Hematopoietic multipotent progenitor cell treated with erythropoietin and hydrocortisone succinate and interleukin-3 and kit ligand, for 4 days (in vitro differentiated cells): ENCODE results near the gene ZNF608.
A peak's percentile ranks its signal among the peaks of the same experiment; 100 is the strongest.

Source experiments
- DNase-seq: peaks from one replicate; pipeline ENCODE4 v3.0.0-alpha.2; 2015

The ZNF608 gene, protein sequence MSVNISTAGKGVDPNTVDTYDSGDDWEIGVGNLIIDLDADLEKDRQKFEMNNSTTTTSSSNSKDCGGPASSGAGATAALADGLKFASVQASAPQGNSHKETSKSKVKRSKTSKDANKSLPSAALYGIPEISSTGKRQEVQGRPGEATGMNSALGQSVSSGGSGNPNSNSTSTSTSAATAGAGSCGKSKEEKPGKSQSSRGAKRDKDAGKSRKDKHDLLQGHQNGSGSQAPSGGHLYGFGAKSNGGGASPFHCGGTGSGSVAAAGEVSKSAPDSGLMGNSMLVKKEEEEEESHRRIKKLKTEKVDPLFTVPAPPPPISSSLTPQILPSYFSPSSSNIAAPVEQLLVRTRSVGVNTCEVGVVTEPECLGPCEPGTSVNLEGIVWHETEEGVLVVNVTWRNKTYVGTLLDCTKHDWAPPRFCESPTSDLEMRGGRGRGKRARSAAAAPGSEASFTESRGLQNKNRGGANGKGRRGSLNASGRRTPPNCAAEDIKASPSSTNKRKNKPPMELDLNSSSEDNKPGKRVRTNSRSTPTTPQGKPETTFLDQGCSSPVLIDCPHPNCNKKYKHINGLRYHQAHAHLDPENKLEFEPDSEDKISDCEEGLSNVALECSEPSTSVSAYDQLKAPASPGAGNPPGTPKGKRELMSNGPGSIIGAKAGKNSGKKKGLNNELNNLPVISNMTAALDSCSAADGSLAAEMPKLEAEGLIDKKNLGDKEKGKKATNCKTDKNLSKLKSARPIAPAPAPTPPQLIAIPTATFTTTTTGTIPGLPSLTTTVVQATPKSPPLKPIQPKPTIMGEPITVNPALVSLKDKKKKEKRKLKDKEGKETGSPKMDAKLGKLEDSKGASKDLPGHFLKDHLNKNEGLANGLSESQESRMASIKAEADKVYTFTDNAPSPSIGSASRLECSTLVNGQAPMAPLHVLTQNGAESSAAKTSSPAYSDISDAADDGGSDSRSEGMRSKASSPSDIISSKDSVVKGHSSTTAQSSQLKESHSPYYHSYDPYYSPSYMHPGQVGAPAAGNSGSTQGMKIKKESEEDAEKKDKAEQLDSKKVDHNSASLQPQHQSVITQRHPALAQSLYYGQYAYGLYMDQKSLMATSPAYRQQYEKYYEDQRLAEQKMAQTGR (N-terminal part only)

DNA sequence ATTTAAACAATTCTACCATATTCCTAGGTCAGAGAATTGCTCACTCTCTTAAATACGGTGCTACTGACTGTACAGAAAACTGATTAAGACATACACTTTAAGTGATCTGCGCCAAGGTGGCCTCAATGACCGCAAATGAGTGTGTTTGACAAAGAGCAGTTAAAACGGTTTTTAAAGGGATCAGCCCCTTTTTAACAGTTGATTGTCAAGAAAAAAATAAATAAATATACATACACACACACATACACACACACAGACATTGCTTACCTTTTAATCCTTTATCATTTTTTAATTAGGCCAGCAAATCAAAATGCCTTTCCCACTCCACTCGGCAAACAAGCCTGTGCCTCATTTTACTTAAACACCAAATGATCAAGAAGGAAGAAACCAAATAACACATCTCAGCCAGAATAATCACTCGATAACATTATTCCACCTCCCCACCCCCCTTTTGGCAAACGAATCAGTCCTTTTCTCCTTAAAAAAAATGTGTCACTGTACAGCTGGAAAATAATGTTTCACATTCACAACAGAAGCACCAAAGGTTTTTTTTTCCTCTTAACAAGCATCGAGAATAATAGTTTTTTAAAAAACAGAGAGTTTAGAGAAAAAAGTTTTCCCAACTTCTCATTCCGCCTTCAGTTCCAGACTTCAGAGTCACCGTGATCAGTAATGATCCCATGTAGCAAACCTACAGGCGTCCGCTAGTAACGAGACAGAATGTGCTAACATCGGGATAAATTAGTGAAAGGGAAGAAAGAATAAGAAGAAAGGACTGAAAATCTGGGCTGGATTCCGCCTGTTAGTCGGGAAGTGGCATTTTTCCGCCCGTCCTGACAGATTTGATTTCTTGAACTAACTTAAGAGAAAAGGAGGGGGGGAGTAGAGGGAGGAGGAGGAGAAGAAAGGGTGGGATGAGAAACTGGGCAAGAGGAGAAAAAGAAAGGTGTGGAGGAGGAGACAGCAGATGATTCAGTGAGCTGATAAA, at the start of gene ZNF608:
ZNF608 (minus strand) TSS at position 712 of the 988 bp plus-strand sequence. CDS start 1,650 bp downstream, outside the sequence.
- DNase-seq: peak; percentile 78

DNA sequence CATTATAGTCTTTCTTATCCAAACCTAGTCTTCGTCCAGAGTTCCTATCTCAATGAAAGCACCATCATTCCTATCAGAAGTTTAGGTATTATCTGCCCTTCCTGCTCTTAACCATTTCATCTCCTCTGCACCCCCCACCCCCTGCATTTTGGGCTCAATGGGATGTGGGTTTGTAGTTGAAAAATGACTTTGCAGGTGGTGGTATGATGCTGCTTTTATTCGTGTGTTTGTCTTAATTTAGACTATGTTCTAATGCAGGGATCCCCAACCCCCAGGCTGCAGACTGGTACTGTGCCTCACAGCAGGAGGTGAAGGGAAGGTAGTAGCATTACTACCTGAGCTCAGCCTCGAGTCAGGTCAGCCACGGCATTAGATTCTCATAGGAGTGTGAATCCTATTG, 49.4 kb upstream of the ZNF608 start:
- DNase-seq: no peak

DNA sequence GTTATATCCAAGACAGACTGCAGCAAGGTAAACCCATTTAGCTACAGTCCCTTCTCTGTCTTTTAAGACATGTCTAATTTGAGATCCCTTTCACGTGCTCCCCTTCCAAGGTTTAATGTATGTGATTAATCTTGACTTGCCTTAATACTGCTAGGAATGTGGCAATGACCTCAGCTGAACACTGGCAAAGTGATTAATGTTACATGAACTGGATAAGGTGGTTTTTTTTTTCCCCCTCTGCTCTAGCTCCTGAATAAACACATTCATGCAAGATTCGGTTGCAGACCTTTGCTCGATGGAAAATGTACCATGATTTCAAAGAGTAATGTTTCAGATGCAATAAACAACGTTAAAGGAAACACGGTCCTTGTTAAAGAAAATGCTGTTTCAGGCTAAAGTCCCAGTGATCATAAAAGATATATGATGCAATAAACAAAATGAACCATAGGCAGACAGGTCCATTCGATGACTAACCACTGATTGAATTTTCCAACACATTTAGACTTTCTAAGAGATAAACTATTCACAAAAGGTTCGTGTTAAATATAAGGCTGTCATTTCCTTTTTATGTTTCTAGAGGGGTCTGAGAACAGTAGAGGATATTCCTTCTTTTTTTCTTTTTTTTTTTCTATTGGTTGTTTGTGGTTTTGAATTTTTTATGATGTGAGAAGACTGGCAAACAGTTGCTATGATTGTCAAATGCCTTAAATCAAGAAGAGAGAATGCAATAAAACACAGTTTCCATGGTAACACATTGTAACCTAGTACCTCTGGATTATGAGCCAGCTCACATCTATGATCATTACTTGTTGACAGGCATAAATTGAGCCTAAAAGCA, 44.7 kb upstream of the ZNF608 start:
- DNase-seq: no peak

DNA sequence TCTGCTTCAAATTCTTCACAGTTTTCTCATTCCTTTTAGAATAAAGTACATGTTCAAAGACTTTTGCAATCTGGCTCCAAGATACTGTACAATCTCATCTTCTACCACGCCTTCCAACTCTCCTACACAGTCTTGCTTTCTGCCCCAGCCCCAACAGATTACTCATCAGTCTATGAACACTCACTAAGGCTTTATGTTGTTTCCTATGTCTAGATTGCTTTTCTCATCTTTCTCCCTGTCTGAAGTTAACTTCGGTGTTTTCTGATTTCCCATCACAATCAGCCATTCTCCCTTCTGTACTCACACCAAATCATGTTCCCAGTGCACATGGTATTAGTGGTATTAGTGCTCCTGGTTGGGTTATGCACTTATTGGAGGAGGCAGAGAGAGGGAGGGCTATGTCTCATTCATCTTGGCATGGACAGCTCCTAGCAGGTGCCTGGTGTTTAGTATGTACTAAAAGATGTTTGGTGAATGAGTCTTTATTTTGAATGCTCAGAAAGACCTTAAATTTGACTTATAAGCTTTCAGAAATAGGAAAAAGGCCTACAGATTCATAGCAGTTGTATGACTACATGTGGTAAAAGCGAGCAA, 44.0 kb upstream of the ZNF608 start:
- DNase-seq: no peak

DNA sequence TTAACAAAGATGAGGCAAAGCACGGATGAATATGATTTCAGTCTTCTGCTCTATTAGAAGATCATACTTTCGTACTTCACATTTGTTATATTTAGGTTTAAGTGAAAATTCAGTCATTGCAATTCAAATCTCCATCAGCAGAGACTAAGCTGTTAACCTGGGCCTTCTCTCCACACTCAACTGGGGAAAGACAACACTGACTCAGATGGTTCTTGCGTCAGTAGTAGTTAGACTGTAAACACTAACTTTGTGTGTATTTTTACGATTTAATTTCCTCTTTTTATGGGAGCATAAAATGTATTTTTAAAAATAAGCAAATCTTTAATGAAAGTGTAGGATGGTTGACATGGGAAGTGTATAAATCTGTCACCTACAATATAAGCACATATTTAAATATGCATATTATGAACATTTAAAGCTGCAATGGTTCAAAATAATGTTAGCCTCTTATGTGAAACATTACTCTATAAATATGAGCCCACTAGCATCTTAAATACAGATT, 42.7 kb upstream of the ZNF608 start:
- DNase-seq: no peak

DNA sequence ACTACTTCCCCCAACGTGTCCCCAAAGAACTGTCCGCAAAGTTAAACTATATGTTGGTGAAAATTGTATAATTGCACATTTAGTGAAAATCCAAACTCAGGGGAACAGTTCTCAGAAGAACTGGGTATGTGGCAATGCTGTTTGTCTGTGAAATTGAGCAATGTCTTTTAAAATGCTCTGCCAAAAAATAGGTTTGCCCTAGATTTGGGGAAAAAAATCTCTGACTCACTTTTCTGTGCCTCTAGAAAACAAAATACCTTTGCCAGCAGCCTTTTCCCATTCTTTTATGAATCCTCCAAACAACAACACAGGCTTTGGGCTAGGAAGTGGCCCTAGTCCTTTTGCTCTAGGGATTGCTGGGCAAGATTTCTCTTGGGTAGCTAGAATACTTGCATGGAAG, 37.4 kb upstream of the ZNF608 start:
- peak; percentile 10 for DNase-seq

DNA sequence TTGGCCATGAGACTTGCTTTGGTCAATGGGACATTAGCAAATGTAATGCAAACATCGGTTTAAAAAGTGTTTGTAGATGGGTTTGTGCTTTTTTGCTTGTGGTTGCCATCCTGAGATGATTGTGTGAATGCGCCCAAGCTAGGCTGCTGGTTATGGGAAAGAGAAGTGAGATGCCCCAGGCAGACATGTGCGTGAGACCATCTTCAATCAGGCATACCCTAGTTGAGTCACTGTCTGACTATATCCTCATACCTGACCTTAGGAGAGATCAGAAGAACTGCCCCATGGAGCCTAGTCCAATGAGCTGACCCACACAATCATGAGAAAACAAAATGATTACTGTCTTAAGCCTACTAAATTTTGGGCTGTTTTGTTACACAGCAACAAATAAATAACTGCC, 36.8 kb upstream of the ZNF608 start:
- DNase-seq: no peak

DNA sequence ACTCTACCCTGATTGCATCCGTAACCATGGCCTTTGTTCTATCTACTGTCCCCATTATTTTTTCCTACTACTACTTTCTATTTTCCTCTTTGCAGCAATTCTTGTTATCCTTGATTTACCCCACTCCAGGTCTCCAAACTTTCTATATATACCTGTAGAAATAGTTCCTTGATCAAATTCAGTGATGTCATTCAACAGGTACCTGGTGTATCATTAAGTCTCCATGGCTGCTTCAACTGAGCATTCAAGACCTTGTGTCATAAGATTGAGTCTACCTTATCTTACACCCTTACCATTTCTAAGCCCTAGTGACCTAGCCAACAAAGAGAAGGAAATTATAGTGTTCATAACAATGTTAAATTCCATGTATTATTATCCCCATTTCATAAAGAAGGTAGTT, 35.8 kb upstream of the ZNF608 start:
- DNase-seq: no peak

DNA sequence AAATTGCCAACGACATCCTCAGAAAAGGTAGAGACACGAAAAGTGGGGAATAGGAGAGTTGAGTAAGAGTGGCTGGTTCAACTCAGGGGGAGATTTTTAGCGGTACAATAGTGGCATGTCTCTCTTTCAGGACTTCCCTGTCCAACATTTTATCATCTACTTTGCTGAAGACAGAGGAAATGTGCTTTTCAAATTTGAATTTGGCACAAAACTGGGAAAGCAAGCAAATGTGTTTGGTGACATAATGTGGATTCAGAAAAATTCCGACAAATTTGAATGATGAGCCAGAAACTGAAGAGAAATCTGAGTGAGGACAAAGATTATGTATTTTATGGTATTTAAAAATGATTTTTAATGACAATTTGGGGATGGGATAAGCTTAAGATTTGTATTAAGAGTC, 33.6 kb upstream of the ZNF608 start:
- no peak for DNase-seq

DNA sequence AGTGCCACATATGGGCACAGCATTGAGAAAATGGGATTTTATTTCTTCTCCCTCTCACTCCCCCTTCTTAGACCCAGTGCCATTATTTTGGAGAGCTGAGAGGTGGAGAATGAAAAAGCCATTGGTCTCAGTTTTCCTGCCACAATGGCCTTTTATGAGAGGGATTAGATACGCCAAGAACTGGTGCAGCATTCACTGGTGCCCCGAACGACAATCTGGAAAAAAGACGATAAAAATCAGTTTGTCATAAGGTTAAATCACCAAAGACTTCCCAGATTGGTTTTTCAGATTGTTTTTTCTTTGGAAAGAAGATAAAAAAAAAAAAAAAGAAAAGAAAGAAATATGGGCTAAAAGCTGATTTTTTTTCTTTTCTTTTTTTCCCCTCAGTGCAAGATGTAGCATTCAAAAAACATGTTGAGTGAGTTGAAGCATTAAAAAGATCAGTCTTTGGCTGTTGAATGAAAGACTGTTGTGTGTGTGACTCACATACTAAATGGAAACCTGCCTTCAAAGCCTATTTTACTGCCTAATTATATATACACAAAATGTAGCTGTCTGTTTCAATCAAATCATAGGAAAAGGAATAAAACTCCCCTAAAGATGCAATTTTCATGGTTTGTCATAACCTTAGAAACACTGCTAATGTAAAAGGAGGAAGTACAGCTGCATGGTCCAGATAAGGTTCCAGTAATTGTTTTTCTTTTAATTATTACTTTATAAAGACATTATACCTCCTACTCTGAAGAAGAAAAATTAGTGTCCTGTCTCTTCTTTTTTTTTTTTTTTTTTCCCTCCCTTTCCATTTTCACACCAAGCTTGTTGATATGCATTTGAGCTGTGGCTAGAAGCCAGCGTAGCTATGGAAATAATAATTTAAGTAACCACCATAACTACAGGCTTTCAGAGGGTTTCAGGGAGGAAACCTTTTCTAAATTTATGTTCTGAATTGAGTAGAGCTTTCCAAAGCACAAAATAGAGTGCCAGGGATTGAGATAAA, 27.2 kb upstream of the ZNF608 start:
- peak; percentile 90 for DNase-seq

DNA sequence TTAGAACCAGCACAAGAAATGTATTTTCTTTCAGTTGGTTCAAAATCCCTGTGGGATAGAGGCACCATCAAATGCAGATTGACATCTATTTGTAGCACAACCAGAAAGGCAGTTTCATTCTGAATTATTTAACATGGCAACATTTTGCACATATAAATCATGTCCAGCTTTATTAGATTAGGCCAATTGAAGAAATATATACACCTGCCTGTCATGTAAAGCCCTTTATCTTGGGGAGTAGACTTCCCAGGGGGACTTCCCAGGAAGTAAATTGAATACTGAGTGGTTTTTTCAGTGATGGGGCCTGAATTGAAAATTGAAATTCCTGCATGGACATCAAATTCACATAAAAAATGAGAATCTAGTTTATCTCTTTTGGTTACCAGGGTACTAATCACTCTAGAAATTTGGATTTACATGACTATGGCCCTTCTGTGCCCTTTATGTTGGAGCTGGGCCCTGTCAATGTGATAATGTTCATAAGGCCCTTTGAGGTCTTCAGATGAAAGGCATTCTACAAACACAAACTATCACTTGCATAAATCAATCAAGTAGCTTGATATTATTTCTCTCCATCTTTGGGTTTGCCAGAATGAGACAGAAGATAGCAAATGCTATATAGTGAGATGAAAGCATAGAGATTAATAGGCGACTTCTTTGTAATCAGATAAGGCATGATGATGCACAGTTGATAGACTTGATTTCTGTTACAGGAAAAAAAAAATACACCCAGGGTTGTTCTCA, 26.2 kb upstream of the ZNF608 start:
- DNase-seq: peak; percentile 13

DNA sequence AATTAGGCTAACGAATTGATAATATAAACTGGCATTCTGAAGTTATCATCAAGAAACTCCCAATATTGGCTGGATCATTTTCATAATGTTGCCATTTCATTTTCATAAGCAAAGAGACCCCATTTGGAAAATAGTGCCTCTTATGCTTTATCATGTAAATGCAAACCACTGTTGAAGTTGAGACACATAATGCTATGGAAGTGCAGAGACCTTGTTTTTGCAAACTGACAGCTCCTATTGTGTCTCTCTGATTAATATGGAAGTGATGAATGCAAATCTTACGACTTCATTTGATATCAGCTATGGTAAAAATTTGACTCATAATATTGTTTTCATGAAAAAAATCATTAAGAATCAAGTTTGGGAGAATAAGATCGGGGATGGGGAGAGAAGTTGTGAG, 25.3 kb upstream of the ZNF608 start:
- no peak for DNase-seq

DNA sequence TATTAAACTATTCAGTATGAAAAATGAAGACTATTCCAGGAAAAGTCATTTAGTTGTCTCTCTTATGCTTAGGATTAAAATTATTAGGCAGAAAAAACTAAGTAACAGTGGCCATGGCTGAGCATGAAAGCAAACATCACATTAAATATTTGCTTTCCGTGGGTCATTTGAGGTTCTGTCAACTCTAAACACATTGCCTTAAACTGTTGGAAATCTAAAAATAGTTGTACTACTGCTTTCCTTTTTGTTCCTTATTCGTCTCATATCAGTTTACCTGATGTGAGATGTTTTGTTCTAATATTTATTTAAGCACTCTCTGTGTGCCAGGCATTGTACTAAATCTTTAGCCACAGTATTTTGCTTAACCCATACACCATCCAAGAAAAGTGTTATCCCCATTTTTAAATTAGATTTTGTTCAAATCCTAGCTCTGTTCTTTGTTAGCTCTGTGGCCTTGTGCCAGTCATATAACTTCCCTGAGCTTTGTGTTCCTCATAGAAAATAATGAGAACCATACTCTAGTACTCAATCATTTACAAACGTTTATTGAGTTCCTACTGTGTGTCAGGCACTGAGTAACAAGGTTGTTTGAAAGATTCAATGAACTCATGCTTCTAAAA, 18.7 kb upstream of the ZNF608 start:
- DNase-seq: no peak

DNA sequence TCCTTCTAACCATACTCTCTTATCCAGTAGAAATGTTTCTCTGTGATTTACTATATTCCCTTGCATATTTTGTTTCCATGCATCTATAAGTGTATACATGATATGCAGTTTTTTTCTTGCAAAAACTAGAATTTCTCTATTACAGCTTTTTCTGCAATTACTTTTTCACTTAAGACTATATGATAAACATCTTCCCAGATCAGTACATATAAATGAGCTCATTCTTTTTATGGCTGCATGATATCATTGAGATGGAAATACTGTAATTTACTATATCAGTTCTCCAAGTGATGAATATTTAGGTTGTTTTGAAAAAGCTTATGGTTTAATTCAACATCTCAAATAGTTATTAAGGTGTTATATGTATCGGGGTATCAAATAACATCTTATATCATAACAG, 18.1 kb upstream of the ZNF608 start:
- DNase-seq: no peak

DNA sequence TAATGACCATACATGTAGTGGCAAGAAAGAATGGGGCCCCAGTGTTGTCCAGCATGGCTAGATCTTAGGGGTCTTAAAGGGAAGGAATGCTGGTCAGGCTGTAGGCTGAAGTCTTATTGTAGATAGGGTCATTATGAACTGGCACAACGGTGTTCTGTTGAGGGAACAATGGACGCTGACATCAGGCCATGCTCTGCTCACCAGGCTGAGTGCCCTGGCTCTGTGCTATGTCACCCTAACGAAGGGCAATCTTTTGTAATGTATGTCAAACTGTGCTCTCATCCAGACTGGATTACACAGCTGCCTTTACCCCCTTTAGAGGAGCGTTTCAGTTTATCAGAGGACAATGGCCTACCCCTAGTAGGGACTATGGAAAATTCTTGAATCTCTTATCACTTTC, 14.6 kb upstream of the ZNF608 start:
- no peak for DNase-seq

DNA sequence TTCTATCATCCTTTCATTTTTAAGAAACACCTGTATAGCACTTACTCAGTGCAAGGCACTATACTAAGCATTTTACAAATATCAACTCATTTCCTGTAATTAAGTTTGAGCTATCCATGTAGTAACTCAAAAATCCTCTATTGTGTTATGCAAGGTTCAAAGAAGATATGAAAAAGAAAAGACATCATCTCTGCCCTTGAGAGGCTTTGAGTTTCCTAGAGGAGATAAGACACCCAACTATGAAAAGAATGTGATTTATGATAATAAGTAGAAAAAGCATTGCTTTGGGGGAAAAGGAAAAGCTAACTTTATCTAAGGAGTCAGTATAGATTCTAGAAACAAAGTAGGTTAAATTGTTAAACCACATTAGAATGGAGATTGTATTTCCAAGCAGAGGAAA, 14.2 kb upstream of the ZNF608 start:
- no peak for DNase-seq

DNA sequence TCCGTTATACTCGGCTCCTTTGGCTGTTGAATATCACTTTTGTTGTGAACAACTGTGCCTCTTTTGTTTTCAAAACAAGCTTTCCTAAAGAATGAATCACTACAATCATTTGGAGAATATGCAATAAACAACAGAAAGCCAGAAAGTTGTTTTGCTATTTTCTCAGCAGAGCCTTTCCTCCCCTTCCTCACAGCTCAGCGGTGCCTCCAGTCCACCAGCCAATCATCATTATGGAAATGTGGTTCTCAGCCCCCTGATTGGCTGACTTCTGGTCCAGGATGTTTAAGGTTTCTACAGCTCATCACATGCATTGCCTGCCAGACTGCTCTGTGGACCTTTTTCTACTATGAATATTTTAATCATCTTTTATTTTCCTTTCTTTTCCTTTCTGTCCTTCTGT, 9.1 kb upstream of the ZNF608 start:
- no peak for DNase-seq

DNA sequence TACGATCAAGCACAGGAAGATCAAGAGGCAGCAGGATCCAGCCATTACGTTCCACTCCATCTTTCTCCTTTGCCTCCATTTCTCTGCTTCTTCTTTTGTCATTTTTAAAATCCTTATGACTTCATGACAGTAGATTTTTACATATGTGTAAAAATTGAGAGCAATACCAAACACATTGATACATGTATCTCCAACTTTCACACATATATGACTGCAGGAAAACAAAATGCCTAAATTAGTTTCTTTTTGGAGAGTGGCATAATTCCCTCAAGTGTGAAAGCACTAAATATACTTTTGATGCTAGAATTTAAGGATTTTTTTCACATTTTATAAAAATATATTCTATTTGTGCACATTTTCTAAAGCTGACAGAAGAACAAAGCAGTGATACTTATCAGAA, 8.6 kb upstream of the ZNF608 start:
- no peak for DNase-seq
